Mucosa of gallbladder (tissue), 1 donor: ENCODE data around the gene MED27. TPM values are rescaled to one million over a fixed set of nuclear protein-coding genes. Genes with fewer than 3 reads are reported as not detected.
"Not testable (repeated sequence)": the region's sequence is repeated elsewhere in the genome, so short reads cannot be mapped to it uniquely, and the experiment has no call there.

Experiments
- DNase-seq: peaks from one replicate; pipeline ENCODE4 v3.0.0-alpha.2; 2020; ENCODE audit warnings: low spot score
- total RNA-seq: library from RNA; stranded (reverse); gene quantifications from one replicate; pipeline ENCODE4 v1.2.1, GENCODE V29; 2021
- donor health status: DM: no; HTN: no; CAD: no.

The MED27 gene
- total RNA-seq, 1 donor from 2014 or later = 13.9 TPM

DNA sequence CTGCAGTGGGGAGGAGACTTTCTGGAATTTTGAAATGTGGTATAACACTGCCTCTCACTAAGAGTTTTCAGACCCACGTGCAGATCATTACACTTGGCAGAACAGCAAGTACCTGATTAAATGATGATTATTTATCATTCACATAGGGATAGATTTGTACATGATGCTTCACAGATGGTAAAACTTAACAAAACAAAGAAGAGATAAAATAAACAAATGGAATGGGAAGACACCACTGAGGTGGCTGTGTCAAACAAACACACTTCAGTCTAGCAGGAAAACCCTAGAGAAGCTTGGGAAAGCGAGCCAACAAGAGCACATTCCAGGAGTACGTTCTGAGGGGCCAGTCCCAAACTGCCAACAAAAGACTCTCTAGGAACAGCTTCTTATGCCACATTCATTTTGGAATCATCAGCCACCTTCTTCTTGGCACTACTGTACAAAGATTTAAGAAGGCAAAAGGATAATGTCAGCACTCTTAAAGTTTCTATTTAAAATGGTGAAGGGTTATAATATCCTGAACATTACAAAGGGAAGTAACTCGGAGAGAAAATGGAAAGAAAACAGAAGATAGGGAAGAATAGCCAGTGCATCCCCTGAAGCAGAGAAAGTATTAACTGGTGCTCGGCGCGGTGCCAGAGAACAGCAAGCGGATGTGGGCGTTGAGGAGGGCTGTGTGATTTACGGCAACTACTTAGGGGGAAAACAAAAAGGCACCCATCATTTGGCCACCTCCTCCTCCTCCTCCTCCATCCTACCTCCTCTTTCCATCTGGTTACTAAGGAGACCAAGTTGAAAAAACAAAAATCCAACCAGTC, 1.6 kb downstream of the MED27 start:
- DNase-seq = no peak

DNA sequence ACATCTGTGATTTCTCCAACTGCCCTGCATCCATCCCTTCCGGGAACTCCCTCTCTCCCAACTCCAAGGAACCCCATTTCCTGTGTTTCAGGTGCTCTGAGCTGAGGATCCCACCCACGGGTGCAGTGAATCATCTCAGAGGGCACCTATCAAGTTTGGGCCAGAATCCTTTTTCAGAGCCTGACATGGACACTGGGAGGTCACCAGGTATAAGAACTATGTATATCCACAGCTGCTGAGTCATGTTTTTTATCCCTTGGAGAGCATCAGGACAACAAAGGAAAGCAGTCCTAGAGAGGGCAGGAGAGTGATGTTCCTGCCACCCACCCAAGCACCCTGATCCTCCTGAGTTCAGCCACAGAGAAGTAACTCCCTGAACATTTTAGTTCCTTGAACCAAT, 3.8 kb downstream of the MED27 start:
- DNase-seq = no peak

DNA sequence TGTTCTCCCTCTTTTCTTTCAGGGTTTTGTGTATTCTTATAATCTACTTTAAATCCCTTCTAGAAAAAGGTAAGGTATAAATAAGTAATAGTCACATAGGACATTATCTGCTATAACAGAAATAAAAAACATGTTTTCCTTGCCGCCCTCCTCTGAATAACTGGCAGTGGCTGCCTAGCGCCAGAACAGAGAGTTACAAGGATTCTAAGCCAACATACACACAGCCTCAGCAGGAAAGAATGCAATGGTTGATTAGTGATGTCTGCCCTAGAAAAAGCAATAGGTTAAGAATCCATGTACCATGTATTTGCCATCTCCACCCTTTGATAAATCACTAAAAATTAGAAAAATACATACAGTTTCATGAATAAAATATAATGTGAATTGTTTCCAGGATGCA, 4.9 kb downstream of the MED27 start:
- no peak for DNase-seq

DNA sequence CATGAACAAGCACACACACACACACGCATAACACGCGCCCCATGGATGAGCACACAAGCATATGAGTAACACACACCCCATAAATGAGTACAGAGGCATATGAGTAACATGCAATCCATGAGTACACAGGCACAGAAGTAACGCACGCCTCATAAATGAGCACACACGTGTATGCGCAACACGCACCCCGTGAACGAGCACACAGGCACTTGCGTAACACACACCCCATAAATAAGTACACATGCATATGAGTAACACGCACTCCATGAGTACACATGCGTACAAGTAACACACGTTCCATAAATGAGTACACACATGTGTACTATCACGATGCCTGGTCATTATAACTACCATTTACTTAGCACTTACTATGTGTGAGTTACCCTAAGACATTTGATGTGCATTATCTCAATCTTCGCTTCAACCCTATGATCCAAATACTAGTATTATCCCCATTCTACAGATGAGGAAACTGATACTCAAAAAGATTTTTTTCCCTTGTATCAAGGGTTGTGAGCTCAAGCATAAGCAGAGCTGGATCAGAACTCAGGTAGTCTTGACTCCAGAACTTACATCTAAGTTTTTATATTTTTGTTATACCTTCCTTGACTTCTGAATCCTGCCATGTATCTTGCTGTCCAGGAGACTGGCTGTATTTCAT, 7.7 kb downstream of the MED27 start:
- no peak for DNase-seq

DNA sequence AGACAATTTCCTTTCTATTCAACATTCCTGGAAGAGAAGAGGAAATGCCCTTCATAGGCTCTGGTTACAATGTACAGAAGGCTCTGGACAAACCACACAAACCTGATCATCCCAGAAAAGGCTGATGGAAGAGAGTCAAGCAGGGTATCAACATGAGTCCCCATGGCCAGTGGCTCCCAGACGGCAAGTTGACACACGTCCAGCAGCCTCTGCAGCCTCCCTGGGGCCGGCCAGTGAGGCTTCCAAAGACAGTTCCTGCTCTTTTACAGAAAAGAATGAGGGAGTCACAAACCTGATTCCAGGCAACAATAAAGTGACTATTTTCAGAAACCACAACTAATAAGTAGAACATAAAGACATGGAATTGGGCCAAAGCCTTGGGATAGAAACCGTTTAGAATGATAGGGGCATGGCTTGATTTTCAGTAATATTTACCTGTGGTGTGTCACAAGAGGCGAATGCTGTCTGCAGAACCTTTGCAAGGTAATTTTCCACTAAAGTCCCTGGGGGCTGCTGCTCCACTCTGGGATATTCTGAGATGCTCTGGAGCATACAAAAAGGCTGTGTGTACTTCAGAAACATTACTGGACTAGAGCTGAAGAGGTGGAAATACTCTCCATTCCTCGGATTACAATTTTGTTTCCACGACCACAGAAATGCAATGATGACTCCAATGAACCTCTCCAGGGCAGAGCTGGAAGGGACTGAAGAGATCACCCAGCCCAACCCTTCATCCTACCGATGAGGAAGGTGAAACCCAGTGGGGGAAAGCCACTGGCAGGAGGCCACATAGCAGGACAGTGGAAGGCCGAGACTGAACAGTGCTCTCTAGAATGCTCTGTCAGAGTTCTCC, 10.4 kb downstream of the MED27 start:
- no peak for DNase-seq

DNA sequence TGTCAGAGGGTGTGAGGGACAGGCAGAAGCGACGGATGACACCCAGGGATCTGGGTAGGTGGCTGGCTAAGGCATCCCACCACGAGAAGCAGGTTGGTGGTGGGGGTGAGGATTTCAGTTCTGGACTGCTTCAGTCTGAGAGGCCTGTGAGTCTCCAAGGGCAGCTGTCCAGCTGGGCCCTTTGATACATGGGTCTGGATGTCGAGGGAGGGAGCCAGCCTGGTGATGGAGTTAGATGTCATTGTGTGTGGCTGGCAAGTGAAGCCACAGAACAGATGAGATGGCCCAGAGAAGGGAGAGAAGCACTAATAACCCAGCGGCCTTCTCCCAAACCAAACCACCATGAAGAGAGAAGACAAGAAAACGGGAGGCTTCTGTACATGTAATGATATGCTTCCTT, 11.1 kb downstream of the MED27 start:
- DNase-seq = no peak

DNA sequence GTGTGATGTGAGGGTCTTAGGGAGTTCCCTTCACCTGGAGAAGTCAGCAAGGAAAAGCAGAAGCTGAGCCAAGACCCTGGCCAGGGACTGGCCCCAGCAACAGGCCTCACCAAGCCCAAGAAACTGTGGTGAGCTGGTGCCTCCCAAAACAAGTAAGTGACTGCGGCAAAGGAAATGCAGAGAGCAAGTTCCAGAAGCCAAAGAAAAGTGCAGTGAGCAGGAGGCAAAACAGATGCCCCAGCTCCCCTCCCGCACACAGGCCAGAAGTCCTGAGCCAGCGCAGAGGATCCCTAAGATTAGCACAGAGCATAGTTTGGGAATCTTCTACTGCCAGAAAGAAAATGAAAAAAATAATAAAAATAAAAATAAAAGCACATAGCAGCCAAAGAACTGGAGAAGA, 13.2 kb downstream of the MED27 start:
- no peak for DNase-seq

DNA sequence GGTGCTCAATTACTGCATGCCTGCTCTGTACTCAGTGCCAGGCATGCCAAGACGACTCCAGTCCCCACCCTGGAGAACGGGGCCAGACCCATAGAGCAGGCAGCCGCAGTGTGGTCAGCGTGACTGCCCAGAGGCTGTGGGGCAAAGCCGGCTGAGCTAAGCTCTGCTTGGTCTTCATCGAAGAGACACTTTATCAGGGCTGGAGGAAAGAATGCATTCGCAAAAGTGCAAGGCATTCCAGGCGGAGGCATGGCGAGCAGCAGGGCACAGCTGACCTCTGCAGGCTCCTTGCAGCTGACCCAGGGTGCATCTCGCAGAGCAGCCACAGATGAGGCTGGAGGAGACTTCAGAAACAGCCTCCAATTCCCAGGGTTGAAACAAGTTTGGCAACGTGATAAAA, 13.6 kb downstream of the MED27 start:
- no peak for DNase-seq

DNA sequence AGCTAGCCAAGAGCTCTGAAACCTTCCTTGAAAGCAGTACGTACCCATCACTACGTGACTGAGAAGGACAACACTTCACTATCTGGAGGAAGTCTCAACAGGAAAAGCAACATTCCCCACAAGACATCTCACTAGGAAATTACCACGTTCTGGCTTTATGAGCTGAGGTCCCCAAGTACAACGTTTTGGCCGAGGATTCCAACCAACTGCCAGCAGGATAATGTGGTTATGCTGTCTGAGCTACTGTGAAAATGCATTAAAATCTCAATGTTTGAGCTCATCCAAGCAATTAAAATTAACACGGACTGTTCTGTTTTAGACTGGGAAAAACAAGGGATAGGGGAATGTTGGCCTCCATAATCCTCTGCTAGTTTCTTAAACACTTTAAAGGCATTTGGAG, 16.4 kb downstream of the MED27 start:
- no peak for DNase-seq

DNA sequence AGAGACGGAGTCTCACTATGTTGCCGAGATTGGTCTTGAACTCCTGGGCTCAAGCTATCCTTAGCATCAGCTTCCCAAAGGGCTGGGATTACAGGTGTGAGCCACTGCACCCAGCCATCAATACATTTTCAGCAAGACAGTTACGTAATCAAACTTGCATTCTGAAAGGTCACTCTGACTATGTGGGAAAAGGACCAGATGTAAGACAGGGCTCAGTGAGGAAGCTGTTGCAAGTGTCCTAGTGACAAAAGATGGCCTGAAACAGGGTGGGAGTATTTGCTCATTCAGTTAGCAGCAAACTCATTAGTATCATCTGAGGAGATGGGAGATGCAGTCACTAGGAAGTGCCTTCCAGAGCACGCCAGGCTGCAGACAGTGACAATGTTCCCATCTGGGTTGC, 16.9 kb downstream of the MED27 start:
- no peak for DNase-seq

DNA sequence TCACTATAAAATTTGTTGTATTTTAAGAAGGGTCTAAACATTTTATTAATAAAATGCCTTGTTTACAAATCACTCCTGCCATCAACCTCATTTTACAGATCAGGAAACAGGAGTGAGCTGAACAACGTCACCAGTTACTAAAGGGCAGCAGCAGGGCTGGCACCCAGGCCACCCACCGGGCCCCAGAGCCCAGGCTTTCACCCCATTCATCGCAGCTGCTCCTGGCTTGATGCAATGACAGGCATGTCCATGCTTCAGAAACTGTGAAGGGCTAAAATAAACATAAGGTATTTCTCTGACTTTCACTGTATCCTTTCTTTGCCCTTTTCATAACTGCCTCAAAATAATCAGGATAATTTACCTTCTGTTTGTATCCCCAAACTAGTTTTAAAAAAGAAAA, 18.1 kb downstream of the MED27 start:
- DNase-seq = no peak

DNA sequence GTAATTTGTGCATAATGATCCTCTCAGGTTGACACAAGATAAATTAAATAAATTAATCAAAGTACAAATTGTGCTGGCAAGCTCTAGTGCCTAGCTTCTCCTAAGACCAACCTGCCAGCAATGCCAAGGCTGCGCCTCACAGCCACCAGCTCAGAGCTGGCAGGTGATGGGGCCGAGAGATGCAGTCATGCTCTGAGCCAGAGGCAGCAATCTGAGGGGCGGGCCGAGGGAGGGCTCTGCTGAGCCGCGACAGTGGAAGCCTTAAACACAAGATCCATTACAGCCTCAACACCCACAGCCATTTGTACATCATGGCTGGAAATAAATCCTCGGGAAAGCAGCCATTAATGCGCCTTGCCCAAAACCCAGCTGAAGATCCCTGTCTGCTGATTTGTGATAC, 20.3 kb downstream of the MED27 start:
- DNase-seq = no peak

DNA sequence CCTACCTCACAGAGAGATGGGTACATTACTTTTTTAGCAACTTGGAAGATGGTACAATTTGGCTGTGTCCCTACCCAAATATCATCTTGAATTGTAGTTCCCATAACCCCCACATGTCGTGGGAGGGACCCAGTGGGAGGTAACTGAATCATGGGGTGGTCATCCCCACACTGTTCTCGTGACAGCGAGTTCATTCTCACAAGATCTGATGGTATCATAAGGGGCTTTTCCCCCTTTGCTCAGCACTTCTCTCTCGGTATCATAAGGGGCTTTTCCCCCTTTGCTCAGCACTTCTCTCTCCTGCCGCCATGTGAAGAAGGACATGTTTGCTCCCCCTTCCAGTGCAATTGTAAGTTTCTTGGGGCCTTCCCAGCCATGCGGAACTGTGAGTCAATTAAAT, 21.4 kb downstream of the MED27 start:
- not testable (repeated sequence) for DNase-seq

DNA sequence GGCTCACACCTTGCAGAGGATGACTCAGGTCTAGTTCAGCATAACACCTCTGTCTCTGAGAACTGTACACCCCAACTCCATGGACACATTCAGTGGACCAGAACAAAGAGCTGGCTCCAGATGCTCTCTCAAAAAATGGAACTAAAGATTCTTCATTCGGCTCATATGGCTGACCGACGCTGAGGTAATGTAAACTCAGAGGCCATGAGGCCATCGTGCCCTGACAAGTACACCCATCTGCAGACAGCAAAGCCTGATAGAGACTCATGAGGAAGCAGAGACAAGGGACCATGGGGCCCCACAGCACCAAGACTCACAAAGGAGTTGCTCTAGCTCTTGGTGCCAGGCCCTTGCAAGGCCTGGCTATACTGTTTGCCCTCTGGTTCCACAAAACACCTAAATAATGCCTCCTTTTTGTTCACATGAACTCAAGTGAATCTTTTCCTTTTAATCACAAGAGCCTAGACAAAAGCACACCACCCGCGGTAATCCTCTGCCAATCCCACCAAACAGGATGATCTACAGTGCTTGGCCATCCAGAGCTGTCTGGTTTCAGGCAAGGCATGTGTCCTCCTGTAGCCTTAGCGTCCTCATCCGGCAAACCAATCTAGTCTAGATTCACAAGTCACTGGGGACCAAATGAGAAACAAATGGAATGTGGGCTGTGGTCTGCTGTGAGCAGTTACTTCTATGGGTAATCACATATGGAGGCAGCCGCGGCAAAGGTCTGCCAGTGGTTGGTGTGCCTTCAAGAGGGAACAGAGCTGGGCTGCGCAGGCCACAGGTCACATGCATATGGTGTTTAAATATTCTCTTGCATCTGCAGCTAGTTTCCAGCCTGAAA, 22.7 kb downstream of the MED27 start:
- no peak for DNase-seq

DNA sequence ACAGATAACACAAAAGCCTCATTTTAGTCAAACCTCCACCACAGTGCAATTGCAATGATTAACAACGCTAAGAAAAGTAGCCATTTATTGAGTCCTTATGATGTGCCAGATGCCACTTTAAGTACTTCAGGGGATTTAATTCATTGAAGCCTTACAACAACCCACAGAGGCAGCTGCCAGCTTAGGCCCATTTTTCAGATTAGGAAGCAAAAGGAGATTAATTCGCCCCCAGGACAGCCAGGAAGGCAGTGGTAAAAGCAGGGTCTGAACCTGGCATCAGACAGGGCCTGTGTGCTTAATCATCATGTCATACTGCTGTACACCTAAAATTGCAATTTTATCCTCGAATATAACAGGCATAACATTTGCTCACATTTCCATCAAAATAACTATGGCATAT, 23.9 kb downstream of the MED27 start:
- DNase-seq = no peak

DNA sequence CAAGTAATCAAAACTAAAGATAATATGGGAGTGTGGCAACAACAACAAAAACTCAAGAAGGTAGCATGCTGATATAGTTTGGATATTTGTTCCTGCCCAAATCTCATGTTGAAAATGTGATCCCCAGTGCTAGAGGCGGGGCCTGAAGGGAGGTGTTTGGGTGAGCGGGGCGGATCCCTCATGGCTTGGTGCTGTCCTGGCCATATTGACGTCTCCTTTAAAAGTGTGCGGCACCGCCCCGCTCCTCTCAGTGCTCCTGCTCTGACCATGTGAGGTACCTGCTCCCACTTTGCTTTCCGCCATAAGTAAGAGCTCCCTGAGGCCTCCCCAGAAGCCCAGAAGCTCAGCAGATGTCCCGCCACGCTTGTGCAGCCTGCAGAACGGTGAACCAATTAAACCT, 25.6 kb downstream of the MED27 start:
- DNase-seq = no peak

DNA sequence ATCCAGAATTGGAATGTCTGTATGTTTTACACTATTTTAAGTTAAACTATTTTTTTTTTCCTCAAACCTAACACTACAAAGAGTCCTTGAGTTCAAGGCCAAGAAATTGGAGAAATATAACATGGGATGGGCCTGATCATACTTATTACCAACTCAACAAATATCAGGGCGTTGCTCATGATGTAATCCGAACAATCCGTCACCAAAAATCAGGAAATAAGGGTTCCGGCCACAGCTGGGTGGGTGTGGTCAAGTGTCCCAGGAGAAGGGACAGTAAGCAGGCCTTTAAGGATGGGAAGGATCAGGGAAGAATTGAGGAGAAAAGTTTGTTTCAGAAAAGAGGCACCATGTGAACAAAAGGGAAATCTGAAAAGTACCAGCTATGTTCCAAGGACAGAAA, 29.8 kb downstream of the MED27 start:
- DNase-seq = no peak

DNA sequence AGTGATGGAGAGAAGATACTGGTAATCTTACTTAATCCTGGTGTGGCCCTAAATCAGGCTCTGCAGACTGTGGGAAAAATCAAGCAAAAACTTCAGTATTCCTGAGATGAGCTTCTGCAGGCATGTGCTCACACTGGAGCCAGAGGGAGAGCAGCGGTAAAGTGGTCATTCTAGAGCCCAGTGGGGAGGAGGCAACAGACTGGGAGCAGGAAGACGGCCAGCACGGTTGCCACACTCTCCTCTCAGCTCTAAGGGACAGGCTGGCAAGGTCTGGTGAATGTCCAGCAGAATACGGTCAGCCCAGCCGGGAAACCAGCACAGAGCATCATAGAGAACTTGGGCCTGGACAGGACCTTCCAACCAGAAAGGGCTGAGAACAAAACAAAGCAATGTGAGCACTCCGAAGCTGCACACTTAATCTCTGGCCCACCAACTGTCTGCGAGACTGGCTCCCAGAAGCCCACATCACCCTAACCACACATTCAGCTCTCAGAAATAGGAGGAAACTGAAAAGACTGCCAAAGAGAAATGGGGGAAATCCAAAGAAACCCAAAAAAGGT, 30.3 kb downstream of the MED27 start:
- DNase-seq = no peak

DNA sequence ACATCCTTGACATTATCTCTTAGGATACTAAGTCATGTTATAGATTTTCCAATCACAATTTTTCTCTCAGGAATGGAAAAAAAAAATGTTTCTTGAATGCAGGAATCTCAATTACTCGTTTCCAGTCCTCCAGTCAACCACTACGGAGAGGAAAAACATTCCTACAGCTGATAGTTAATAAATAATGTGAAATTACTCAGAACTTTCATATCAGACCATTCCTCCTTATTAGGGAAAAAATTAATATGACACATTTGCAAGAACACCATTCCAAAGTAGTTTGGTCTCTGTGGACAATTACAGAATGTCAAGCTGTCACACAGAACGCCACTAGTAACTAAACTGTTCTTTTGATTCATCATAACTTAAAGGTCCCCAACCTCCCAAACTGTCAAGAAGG, 31.5 kb downstream of the MED27 start:
- DNase-seq = no peak

DNA sequence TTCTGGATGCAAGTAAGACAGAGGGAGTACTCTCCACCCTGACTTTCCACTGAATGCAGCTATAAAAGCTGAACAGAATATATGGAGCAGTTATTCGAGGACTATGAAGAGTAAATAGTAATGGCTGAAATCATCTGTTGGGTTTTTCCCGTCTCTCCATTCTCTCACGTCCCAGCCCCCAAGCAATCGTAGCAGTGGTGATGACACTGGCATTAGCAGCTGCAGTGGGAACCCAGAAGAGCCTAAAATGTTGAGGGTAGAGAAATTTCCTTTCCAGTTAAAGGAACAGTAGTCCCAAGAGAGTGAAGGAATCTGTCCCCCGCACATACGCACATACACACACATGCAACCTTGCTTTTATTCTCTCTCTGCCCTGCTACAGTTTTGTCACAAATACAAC, 33.2 kb downstream of the MED27 start:
- DNase-seq = no peak

DNA sequence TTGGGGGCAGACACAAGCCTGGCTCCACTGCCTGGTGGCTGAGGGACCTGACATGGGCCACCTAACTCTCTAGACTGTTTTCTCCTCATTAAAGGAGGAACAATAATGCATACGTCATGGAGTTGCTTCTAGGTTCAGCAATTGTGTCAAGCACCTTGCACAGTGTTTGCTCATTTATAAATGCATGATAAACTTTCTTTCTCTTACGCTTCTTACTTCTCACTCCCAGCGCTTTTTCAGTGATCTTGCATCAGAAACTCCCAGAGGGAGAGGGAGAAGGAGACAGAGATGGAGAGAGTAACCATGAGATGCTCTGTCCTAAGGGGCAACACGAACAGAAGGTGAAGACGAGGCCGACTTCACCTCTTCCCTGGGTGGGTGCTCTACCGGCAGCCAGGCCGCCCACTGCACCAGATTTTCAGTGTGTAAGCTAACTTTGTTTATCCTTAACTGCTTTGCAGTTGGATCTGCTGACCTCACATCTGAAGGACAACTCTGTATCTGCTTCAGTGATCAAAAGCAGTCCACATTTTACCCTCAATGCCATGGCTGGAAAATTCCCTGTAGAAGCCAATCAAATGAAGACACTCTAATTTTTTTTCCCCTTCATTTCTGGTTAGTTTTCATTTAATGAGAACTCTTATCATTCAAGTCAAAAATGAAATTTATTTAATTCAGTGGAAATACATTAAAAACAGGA, 35.3 kb downstream of the MED27 start:
- no peak for DNase-seq
